Tibial nerve (tissue), 4 donors: Measurements from ENCODE around the gene ERCC4. TPM values are rescaled to one million over a fixed set of nuclear protein-coding genes. Genes with fewer than 3 reads are reported as not detected.
"Not testable (repeated sequence)": the region's sequence is repeated elsewhere in the genome, so short reads cannot be mapped to it uniquely, and the experiment has no call there.

Experiments used
- DNase-seq, 2 donors: peaks; one replicate each; pipeline ENCODE4 v3.0.0-alpha.2; 2019; ENCODE audit warnings: low spot score in 2 of 2
- H3K27ac ChIP-seq, 4 donors: fragments of 200-600 bp; sonication (generic) in 3 of 4; one replicate each; pipeline ENCODE4 v1.5.1; 2017 to 2019; ENCODE audit warnings: mild to moderate bottlenecking in 1 of 4
- H3K27me3 ChIP-seq, 2 donors: fragments of 200-600 bp; sonication (generic) in 1 of 2; one replicate each; pipeline versions ENCODE4 v1.5.1 to v1.6.0; 2017 to 2019
- H3K36me3 ChIP-seq, 3 donors: fragments of 200-600 bp; sonication (generic); one replicate each; pipeline ENCODE4 v1.5.1; 2018 to 2019
- H3K4me1 ChIP-seq, 4 donors: fragments of 200-600 bp; sonication (generic) in 3 of 4; one replicate each; pipeline ENCODE4 v1.5.1; 2017 to 2019
- H3K4me3 ChIP-seq, 4 donors: fragments of 200-600 bp; sonication (generic) in 3 of 4; one replicate each; pipeline ENCODE4 v1.5.1; 2017 to 2019; ENCODE audit warnings: mild to moderate bottlenecking in 1 of 4, moderate library complexity in 1 of 4
- H3K9me3 ChIP-seq, 4 donors: fragments of 200-600 bp; sonication (generic) in 3 of 4; one replicate each; pipeline ENCODE4 v1.5.1; 2017 to 2019
- EP300 ChIP-seq, 2 donors: sonication (generic); formaldehyde crosslinking; IDR thresholded peaks; one replicate each; pipeline ENCODE4 v1.6.1; 2017; ENCODE audit warnings: antibody characterized with exemption in 2 of 2, mild to moderate bottlenecking in 1 of 2
- POLR2A ChIP-seq, 2 donors: fragments of 450-650 bp; IDR thresholded peaks; one replicate each; pipeline ENCODE4 v1.6.1; 2017; ENCODE audit warnings: antibody characterized with exemption in 2 of 2, mild to moderate bottlenecking in 2 of 2, moderate library complexity in 2 of 2
- WGBS, 2 donors: methylation state at CpG; one replicate each; pipeline ENCODE4 v1.1.5; 2018; 5-methylcytosine and 5-hydroxymethylcytosine counted together
- total RNA-seq, 4 donors: library from RNA; depleted of rRNA; stranded (reverse); fragments of >200 nt; gene quantifications; one replicate each; pipeline ENCODE4 v1.1.0, GENCODE V29; 2016
- TF ChIP-seq, protein P1 (sequence below), 5 experiments: fragments of 200-600 bp in 3 of 5; fragments of 450-650 bp in 2 of 5; sonication (generic) in 3 of 5; IDR thresholded peaks; one replicate each; pipeline ENCODE4 v1.5.1; 2016 to 2019; ENCODE audit warnings: antibody characterized with exemption in 5 of 5, mild to moderate bottlenecking in 3 of 5, moderate library complexity in 2 of 5

Gene ERCC4
- total RNA-seq, 4 donors from 2014 or later, result 7.3 to 8.7 (median 7.9) TPM

DNA sequence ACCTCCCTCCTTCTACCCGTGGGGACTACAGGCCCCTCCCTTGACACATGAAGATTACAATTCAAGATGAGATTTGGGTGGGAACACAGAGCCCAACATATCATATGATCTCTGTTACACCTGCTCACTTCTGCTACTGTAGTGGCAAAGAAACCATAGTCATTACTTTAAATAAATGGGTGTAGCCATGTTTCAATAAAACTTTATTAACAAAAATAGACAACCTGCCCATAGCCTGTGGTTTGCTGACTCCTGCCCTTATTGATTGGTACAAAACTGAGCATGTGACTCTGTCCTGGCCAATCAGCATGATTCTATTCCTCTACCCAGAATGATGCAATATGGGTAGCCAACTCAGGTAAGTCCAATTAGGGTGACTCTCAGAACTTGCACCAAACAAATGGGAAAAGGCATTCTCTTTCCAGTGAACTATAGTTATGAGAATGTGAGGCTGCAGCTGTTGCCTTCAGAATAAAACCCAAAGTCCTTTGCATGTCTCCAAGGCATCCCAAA is 15.7 kb upstream of the ERCC4 start:
- no peaks in the 10 kb centered on the region for H3K36me3 ChIP-seq
- WGBS, 2 donors, result 74 to 100% methylated on average over 1 of the region's 1 CpG
- H3K9me3 ChIP-seq, result peaks cover 0 to 11% (median 0%) of the 10 kb centered on the region in 4 donors
- H3K27me3 ChIP-seq, result peaks cover 0 to 8% of the 10 kb centered on the region in 2 donors
- no peaks in the 10 kb centered on the region for H3K4me1 ChIP-seq
- no peak for TF ChIP-seq EP300 (IDR thresholded peaks at IDR 0.05)
- TF ChIP-seq, protein P1, sequence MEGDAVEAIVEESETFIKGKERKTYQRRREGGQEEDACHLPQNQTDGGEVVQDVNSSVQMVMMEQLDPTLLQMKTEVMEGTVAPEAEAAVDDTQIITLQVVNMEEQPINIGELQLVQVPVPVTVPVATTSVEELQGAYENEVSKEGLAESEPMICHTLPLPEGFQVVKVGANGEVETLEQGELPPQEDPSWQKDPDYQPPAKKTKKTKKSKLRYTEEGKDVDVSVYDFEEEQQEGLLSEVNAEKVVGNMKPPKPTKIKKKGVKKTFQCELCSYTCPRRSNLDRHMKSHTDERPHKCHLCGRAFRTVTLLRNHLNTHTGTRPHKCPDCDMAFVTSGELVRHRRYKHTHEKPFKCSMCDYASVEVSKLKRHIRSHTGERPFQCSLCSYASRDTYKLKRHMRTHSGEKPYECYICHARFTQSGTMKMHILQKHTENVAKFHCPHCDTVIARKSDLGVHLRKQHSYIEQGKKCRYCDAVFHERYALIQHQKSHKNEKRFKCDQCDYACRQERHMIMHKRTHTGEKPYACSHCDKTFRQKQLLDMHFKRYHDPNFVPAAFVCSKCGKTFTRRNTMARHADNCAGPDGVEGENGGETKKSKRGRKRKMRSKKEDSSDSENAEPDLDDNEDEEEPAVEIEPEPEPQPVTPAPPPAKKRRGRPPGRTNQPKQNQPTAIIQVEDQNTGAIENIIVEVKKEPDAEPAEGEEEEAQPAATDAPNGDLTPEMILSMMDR (IDR thresholded peaks at IDR 0.05), result no peak
- no peak for TF ChIP-seq POLR2A (IDR thresholded peaks at IDR 0.05)
- H3K27ac ChIP-seq, result no peak overlapping the region
- no peak overlapping the region for H3K4me3 ChIP-seq
- DNase-seq, result no peak

DNA sequence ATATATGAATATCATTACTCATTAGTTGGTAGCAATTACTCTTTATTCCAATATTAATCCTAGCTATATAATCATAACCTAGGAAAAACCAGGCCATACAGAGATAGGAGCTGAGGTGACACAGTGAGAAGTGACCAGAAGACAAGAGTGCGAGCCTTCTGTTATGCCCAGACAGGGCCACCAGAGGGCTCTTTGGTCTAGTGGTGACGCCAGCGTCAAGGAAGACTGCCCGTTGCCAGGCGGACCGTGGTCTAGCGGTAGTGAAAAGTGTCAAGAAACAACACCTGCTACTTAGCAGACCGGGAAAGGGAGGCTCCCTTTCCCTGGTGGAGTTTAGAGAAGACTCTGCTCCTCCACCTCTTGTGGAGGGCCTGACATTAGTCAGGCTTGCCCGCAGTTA is 15.1 kb upstream of the ERCC4 start:
- H3K4me3 ChIP-seq, H3K36me3 ChIP-seq, DNase-seq, H3K4me1 ChIP-seq, H3K27me3 ChIP-seq, H3K27ac ChIP-seq: not testable (repeated sequence)
- WGBS, 2 donors, result 52 to 63% methylated on average over 9 of the region's 9 CpGs
- TF ChIP-seq, protein P1 (IDR thresholded peaks at IDR 0.05), result peak in 1 of 5 experiments; percentile 10
- peaks cover 0 to 11% (median 0%) of the 10 kb centered on the region in 4 donors for H3K9me3 ChIP-seq

DNA sequence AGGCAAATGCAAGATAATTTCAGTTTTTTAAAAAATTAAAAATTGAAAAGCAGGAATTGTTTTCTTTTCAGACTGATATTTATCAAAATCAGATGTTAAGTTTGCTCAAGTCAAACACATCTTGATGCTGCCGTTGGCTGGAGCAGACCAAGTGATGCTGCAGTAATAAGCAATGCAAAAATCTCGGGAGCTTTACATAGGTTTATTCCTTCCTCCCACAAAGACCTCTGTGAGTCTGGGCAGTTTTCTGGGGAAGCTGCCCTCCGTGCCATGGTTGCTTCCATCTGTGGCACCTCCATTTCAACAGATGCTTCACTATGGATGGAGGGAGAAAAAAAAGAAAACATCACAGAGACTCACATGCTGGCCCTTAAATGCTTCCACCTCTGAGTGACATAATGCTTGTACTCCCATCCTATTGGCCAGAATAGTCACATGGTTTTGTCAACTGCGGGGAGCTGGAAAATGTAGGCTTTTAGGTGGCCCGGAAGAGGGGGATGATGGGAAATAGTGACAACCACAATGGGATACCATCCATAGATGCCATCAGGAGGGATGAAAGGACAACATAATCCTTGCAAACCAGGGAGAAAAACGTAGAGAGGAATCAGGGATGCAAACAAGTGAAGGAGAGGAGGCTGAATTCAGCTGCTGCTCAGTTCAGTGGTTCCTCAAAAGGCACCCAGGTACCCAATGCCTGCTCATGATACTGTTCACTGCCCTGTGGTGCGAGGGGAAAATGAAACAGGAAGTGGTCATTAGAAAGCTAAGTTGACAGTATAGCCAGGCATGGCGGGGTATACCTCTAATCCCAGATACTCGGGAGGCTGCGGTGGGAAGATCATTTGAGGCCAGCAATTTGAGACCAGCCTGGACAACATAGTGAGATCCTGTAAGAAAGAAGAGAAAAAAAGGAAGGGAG is 13.5 kb upstream of the ERCC4 start:
- Histone ChIP-seq H3K4me1 (no peaks in the 10 kb centered on the region), H3K9me3 (peaks cover 0 to 5% (median 0%) of the 10 kb centered on the region in 4 donors), H3K27ac (no peak overlapping the region), H3K36me3 (no peaks in the 10 kb centered on the region), H3K27me3 (peaks cover 0 to 8% of the 10 kb centered on the region in 2 donors), H3K4me3 (no peak overlapping the region)
- TF ChIP-seq EP300 (IDR thresholded peaks at IDR 0.05), result no peak
- TF ChIP-seq, protein P1 (IDR thresholded peaks at IDR 0.05), result no peak
- WGBS, 2 donors, result 71 to 73% methylated on average over 10 of the region's 10 CpGs
- no peak for DNase-seq

DNA sequence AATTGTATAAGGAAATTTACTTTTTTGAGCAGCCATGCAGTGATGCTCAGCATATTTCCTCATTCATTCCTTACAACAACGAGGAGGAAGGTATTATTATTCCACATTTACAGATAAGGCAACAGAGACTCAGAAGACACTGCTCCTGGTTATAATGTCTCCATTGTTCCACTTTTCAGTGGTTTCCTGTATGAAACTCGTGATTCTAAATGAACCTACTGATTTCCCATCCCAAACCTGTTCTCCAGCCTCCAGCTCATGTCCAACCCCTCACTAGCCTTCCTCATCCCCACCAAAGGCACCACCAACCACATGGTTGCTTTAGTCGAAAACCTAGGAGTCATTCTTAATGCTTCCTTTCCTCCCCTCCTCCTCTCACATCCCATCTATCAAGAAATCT is 12.5 kb upstream of the ERCC4 start:
- Histone ChIP-seq H3K4me1 (no peaks in the 10 kb centered on the region), H3K4me3 (no peak overlapping the region), H3K27ac (no peak overlapping the region), H3K36me3 (no peaks in the 10 kb centered on the region), H3K9me3 (peaks cover 0 to 11% (median 0%) of the 10 kb centered on the region in 4 donors), H3K27me3 (peaks cover 0 to 8% of the 10 kb centered on the region in 2 donors)
- TF ChIP-seq POLR2A (IDR thresholded peaks at IDR 0.05) (no peak), EP300 (IDR thresholded peaks at IDR 0.05) (no peak)
- TF ChIP-seq, protein P1 (IDR thresholded peaks at IDR 0.05), result no peak
- no peak for DNase-seq
- 52 to 55% methylated on average over 3 of the region's 3 CpGs for WGBS, 2 donors

DNA sequence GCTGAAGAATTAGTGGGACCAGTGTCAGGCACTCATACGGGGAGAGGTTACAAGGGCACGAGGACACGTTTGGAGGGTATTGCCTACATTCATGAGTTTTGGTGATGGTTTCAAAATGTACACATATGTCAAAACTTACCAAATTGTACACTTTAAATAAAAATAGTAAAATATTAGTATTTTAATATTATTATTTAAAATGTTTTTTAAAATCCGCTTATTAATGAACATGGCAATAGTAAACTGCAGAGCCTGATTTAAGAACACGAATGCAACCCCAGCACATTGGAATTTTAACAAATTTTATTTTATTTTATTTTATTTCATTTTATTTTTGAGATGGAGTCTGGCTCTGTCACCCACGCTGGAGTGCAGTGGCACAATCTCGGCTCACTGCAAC is 10.9 kb upstream of the ERCC4 start:
- H3K4me3 ChIP-seq, result no peak overlapping the region
- H3K36me3 ChIP-seq, result no peaks in the 10 kb centered on the region
- peaks cover 0 to 8% of the 10 kb centered on the region in 2 donors for H3K27me3 ChIP-seq
- DNase-seq, result no peak
- TF ChIP-seq POLR2A (IDR thresholded peaks at IDR 0.05) (no peak), EP300 (IDR thresholded peaks at IDR 0.05) (no peak)
- TF ChIP-seq, protein P1 (IDR thresholded peaks at IDR 0.05), result no peak
- H3K4me1 ChIP-seq, result no peaks in the 10 kb centered on the region
- WGBS, 2 donors, result 88% methylated on average over 7 of the region's 7 CpGs
- peaks cover 0 to 11% (median 0%) of the 10 kb centered on the region in 4 donors for H3K9me3 ChIP-seq
- H3K27ac ChIP-seq, result no peak overlapping the region
